OCI-LY1 (cell line): ENCODE results near the gene ACER1.

Experiments
- CTCF ChIP-seq: fragments of 200-600 bp; sonication (generic), shearing (Covaris generic); IDR thresholded peaks from 2 replicates; pipeline ENCODE4 v1.5.1; 2017; ENCODE audit warnings: mild to moderate bottlenecking, antibody characterized with exemption, low read length, moderate library complexity, mixed read lengths
- EZH2 ChIP-seq: fragments of 200-600 bp; sonication (generic), shearing (Covaris generic); IDR thresholded peaks from 2 replicates; pipeline ENCODE4 v1.8.0; 2017; ENCODE audit warnings: borderline replicate concordance, mixed run types, mild to moderate bottlenecking, antibody characterized with exemption, low read length, moderate library complexity, mixed read lengths

- TF ChIP-seq EZH2 (no peak), CTCF (no peak)
Observed at GRCh38 chr19:6312018-6312417, 21.4 kb downstream of the ACER1 start.
